Measurements from ENCODE around the gene PKP2.
"Not testable (repeated sequence)": the region's sequence is repeated elsewhere in the genome, so short reads cannot be mapped to it uniquely, and the experiment has no call there.

PKP2 gene

GRCh38 chr12:32893458-32893857, 3.1 kb downstream of the PKP2 start:
- Histone ChIP-seq H3K4me3 (ENCODE audit: low read length) (no peak overlapping the region), H3K9me3 (ENCODE audit: control insufficient read depth, low read depth, low read length) (no peaks in the 10 kb centered on the region), H3K27me3 (ENCODE audit: control insufficient read depth, insufficient read depth, low read length) (peaks cover 22% of the 10 kb centered on the region), H3K4me1 (ENCODE audit: control insufficient read depth, low read depth, low read length) (peaks cover 35% of the 10 kb centered on the region), H3K36me3 (ENCODE audit: control insufficient read depth, low read depth, low read length) (no peaks in the 10 kb centered on the region), H3K27ac (ENCODE audit: low read length) (no peak overlapping the region), H3K9ac (ENCODE audit: low read length) (no peak overlapping the region)

GRCh38 chr12:32893043-32893442, 3.5 kb downstream of the PKP2 start:
- Histone ChIP-seq H3K27ac (ENCODE audit: low read length) (no peak overlapping the region), H3K27me3 (ENCODE audit: control insufficient read depth, insufficient read depth, low read length) (peaks cover 22% of the 10 kb centered on the region), H3K9ac (ENCODE audit: low read length) (no peak overlapping the region), H3K4me3 (ENCODE audit: low read length) (no peak overlapping the region), H3K36me3 (ENCODE audit: control insufficient read depth, low read depth, low read length) (no peaks in the 10 kb centered on the region), H3K4me1 (ENCODE audit: control insufficient read depth, low read depth, low read length) (peaks cover 35% of the 10 kb centered on the region), H3K9me3 (ENCODE audit: control insufficient read depth, low read depth, low read length) (no peaks in the 10 kb centered on the region)

GRCh38 chr12:32892369-32892768, 4.2 kb downstream of the PKP2 start:
- peaks cover 32% of the 10 kb centered on the region for H3K4me1 ChIP-seq (ENCODE audit: control insufficient read depth, low read depth, low read length)
- not testable (repeated sequence) for H3K4me3 ChIP-seq (ENCODE audit: low read length)
- H3K27ac ChIP-seq (ENCODE audit: low read length) = peak overlapping the region; percentile 9

GRCh38 chr12:32891956-32892355, 4.6 kb downstream of the PKP2 start:
- H3K27ac ChIP-seq (ENCODE audit: low read length) = peak overlapping the region; percentile 9
- H3K4me3 ChIP-seq (ENCODE audit: low read length) = no peak overlapping the region
- peak overlapping the region; percentile 11 for H3K9ac ChIP-seq (ENCODE audit: low read length)
- H3K36me3 ChIP-seq (ENCODE audit: control insufficient read depth, low read depth, low read length) = no peaks in the 10 kb centered on the region
- H3K27me3 ChIP-seq (ENCODE audit: control insufficient read depth, insufficient read depth, low read length) = peaks cover 13% of the 10 kb centered on the region
- H3K4me1 ChIP-seq (ENCODE audit: control insufficient read depth, low read depth, low read length) = peaks cover 30% of the 10 kb centered on the region
- no peaks in the 10 kb centered on the region for H3K9me3 ChIP-seq (ENCODE audit: control insufficient read depth, low read depth, low read length)

More at GRCh38 chr12:32892369-32892768, 4.2 kb downstream of the PKP2 start:
- Histone ChIP-seq H3K9ac (ENCODE audit: low read length) (peak overlapping the region; percentile 11), H3K27me3 (ENCODE audit: control insufficient read depth, insufficient read depth, low read length) (peaks cover 16% of the 10 kb centered on the region)
- not testable (repeated sequence) for H3K9me3 ChIP-seq (ENCODE audit: control insufficient read depth, low read depth, low read length); H3K36me3 ChIP-seq (ENCODE audit: control insufficient read depth, low read depth, low read length)

- peaks cover 13% of the 10 kb centered on the region for H3K27me3 ChIP-seq (ENCODE audit: control insufficient read depth, insufficient read depth, low read length)
- no peaks in the 10 kb centered on the region for H3K36me3 ChIP-seq (ENCODE audit: control insufficient read depth, low read depth, low read length)
- no peaks in the 10 kb centered on the region for H3K9me3 ChIP-seq (ENCODE audit: control insufficient read depth, low read depth, low read length)
- H3K27ac ChIP-seq (ENCODE audit: low read length) = peak overlapping the region; percentile 9
- peaks cover 30% of the 10 kb centered on the region for H3K4me1 ChIP-seq (ENCODE audit: control insufficient read depth, low read depth, low read length)
- H3K4me3 ChIP-seq (ENCODE audit: low read length) = no peak overlapping the region
- H3K9ac ChIP-seq (ENCODE audit: low read length) = peak overlapping the region; percentile 11
These were observed 5.1 kb downstream of the PKP2 start for GRCh38 chr12:32891526-32891925.

- H3K36me3 ChIP-seq (ENCODE audit: control insufficient read depth, low read depth, low read length) = no peaks in the 10 kb centered on the region
- H3K4me1 ChIP-seq (ENCODE audit: control insufficient read depth, low read depth, low read length) = peaks cover 33% of the 10 kb centered on the region
- H3K27ac ChIP-seq (ENCODE audit: low read length) = no peak overlapping the region
- no peaks in the 10 kb centered on the region for H3K9me3 ChIP-seq (ENCODE audit: control insufficient read depth, low read depth, low read length)
- no peak overlapping the region for H3K4me3 ChIP-seq (ENCODE audit: low read length)
- H3K9ac ChIP-seq (ENCODE audit: low read length) = no peak overlapping the region
- H3K27me3 ChIP-seq (ENCODE audit: control insufficient read depth, insufficient read depth, low read length) = no peaks in the 10 kb centered on the region
These were observed 7.4 kb downstream of the PKP2 start for GRCh38 chr12:32889011-32889760.

- H3K36me3 ChIP-seq (ENCODE audit: control insufficient read depth, low read depth, low read length) = no peaks in the 10 kb centered on the region
- no peaks in the 10 kb centered on the region for H3K9me3 ChIP-seq (ENCODE audit: control insufficient read depth, low read depth, low read length)
- no peaks in the 10 kb centered on the region for H3K27me3 ChIP-seq (ENCODE audit: control insufficient read depth, insufficient read depth, low read length)
- no peak overlapping the region for H3K4me3 ChIP-seq (ENCODE audit: low read length)
- H3K27ac ChIP-seq (ENCODE audit: low read length) = no peak overlapping the region
- no peak overlapping the region for H3K9ac ChIP-seq (ENCODE audit: low read length)
- peaks cover 20% of the 10 kb centered on the region for H3K4me1 ChIP-seq (ENCODE audit: control insufficient read depth, low read depth, low read length)
These were observed 9.5 kb downstream of the PKP2 start for GRCh38 chr12:32887058-32887457.

GRCh38 chr12:32885831-32886230, 10.7 kb downstream of the PKP2 start:
- Histone ChIP-seq H3K4me1 (ENCODE audit: control insufficient read depth, low read depth, low read length) (peaks cover 11% of the 10 kb centered on the region), H3K9me3 (ENCODE audit: control insufficient read depth, low read depth, low read length) (no peaks in the 10 kb centered on the region), H3K9ac (ENCODE audit: low read length) (no peak overlapping the region), H3K27ac (ENCODE audit: low read length) (no peak overlapping the region), H3K36me3 (ENCODE audit: control insufficient read depth, low read depth, low read length) (no peaks in the 10 kb centered on the region), H3K4me3 (ENCODE audit: low read length) (no peak overlapping the region), H3K27me3 (ENCODE audit: control insufficient read depth, insufficient read depth, low read length) (no peaks in the 10 kb centered on the region)

GRCh38 chr12:32884962-32885361, 11.6 kb downstream of the PKP2 start:
- H3K9ac ChIP-seq (ENCODE audit: low read length) = no peak overlapping the region
- H3K4me3 ChIP-seq (ENCODE audit: low read length) = no peak overlapping the region
- H3K4me1 ChIP-seq (ENCODE audit: control insufficient read depth, low read depth, low read length) = peaks cover 11% of the 10 kb centered on the region
- H3K27ac ChIP-seq (ENCODE audit: low read length) = no peak overlapping the region
- no peaks in the 10 kb centered on the region for H3K36me3 ChIP-seq (ENCODE audit: control insufficient read depth, low read depth, low read length)
- H3K9me3 ChIP-seq (ENCODE audit: control insufficient read depth, low read depth, low read length) = no peaks in the 10 kb centered on the region
- no peaks in the 10 kb centered on the region for H3K27me3 ChIP-seq (ENCODE audit: control insufficient read depth, insufficient read depth, low read length)

GRCh38 chr12:32881702-32882101, 14.9 kb downstream of the PKP2 start:
- Histone ChIP-seq H3K4me1 (ENCODE audit: control insufficient read depth, low read depth, low read length) (peaks cover 11% of the 10 kb centered on the region), H3K4me3 (ENCODE audit: low read length) (no peak overlapping the region), H3K9me3 (ENCODE audit: control insufficient read depth, low read depth, low read length) (no peaks in the 10 kb centered on the region), H3K27ac (ENCODE audit: low read length) (no peak overlapping the region), H3K9ac (ENCODE audit: low read length) (no peak overlapping the region), H3K27me3 (ENCODE audit: control insufficient read depth, insufficient read depth, low read length) (no peaks in the 10 kb centered on the region), H3K36me3 (ENCODE audit: control insufficient read depth, low read depth, low read length) (peaks cover 11% of the 10 kb centered on the region)

GRCh38 chr12:32881107-32881506, 15.5 kb downstream of the PKP2 start:
- peaks cover 12% of the 10 kb centered on the region for H3K36me3 ChIP-seq (ENCODE audit: control insufficient read depth, low read depth, low read length)
- H3K9ac ChIP-seq (ENCODE audit: low read length) = no peak overlapping the region
- H3K27ac ChIP-seq (ENCODE audit: low read length) = no peak overlapping the region
- no peak overlapping the region for H3K4me3 ChIP-seq (ENCODE audit: low read length)
- H3K4me1 ChIP-seq (ENCODE audit: control insufficient read depth, low read depth, low read length) = peaks cover 9% of the 10 kb centered on the region
- no peaks in the 10 kb centered on the region for H3K9me3 ChIP-seq (ENCODE audit: control insufficient read depth, low read depth, low read length)
- no peaks in the 10 kb centered on the region for H3K27me3 ChIP-seq (ENCODE audit: control insufficient read depth, insufficient read depth, low read length)

- not testable (repeated sequence) for H3K27me3 ChIP-seq (ENCODE audit: control insufficient read depth, insufficient read depth, low read length); H3K4me3 ChIP-seq (ENCODE audit: low read length); H3K27ac ChIP-seq (ENCODE audit: low read length); H3K9ac ChIP-seq (ENCODE audit: low read length); H3K9me3 ChIP-seq (ENCODE audit: control insufficient read depth, low read depth, low read length); H3K4me1 ChIP-seq (ENCODE audit: control insufficient read depth, low read depth, low read length)
- peaks cover 12% of the 10 kb centered on the region for H3K36me3 ChIP-seq (ENCODE audit: control insufficient read depth, low read depth, low read length)
These were observed 17.5 kb downstream of the PKP2 start for GRCh38 chr12:32879066-32879465.
